Psoas muscle (tissue), 8 donors: ENCODE results near the gene RGS8. TPM values are rescaled to one million over a fixed set of nuclear protein-coding genes. Genes with fewer than 3 reads are reported as not detected.

Experiments
- ATAC-seq, 4 donors: fragments of 200-7000 bp; cut with Tn5 transposase; one replicate each; pipeline ENCODE4 v1.9.1; 2020; ENCODE audit warnings: moderate library complexity in 3 of 4, mild to moderate bottlenecking in 2 of 4
- DNase-seq, 2 donors: peaks; one replicate each; pipeline ENCODE4 v3.0.0-alpha.2; 2020
- H3K27ac ChIP-seq: fragments of 200-600 bp; one replicate; pipeline ENCODE4 v1.8.0; 2022
- H3K27me3 ChIP-seq, 3 donors: fragments of 200-600 bp in 1 of 3; one replicate each; pipeline versions ENCODE4 v1.6.1 to v1.8.0; 2013 to 2022; ENCODE audit warnings: low read length in 2 of 3, mild to moderate bottlenecking in 2 of 3, moderate library complexity in 1 of 3; ENCODE audit not compliant: insufficient read depth in 3 of 3
- H3K36me3 ChIP-seq, 2 donors: fragments of 200-600 bp in 1 of 2; one replicate each; pipeline versions ENCODE4 v1.6.1 to v1.8.0; 2013 to 2022; ENCODE audit warnings: low read depth in 1 of 2, mild to moderate bottlenecking in 1 of 2, moderate library complexity in 1 of 2; ENCODE audit not compliant: insufficient read depth in 1 of 2
- H3K4me1 ChIP-seq: fragments of 200-600 bp; one replicate; pipeline ENCODE4 v1.8.0; 2022
- H3K4me3 ChIP-seq: fragments of 200-600 bp; one replicate; pipeline ENCODE4 v1.8.0; 2022; ENCODE audit warnings: mild to moderate bottlenecking
- H3K9me3 ChIP-seq: fragments of 200-600 bp; one replicate; pipeline ENCODE4 v1.8.0; 2022
- CTCF ChIP-seq: fragments of 200-600 bp; IDR thresholded peaks from one replicate; pipeline ENCODE4 v1.8.0; 2022; ENCODE audit warnings: antibody characterized with exemption
- WGBS, 3 donors: extraction: QIAGEN DNeasy Blood & Tissue Kit; methylation state at CpG; one replicate each; pipeline versions ENCODE4 v1.1.6 to v1.1.7; 2013; 5-methylcytosine and 5-hydroxymethylcytosine counted together
- intact Hi-C, 2 donors: fragments of 100-400 bp; cut with DNase I; formaldehyde crosslinking; loops; one replicate each; pipeline versions ENCODE4 v1.11.0 to v1.14.2; 2022
- polyA plus RNA-seq, 3 donors: library from polyadenylated mRNA; stranded (reverse); fragments of 200-250 nt; gene quantifications; one replicate each; pipeline ENCODE4 v1.2.3, GENCODE V29; 2013
- total RNA-seq, 4 donors: library from RNA; stranded (reverse); fragmentation: NEBNext Ultra II Directional in 2 of 4; extraction: Animal tissue kit (Norgen Biotek cat#: 25700) in 2 of 4; gene quantifications; one replicate each; pipeline versions ENCODE4 v1.2.1 to v1.2.4, GENCODE V29; 2021 to 2023
- donor health status: healthy with polysubstance abuse.
- donor health status: DM: no; HTN: no; CAD: no; lungs with moderate emphysema.
- donor health status: Bipolar disorder and iron deficiency.
- donor health status: healthy.
- donor health status: DM: yes; HTN: yes; CAD: no.
- donor health status: DM: no; HTN: no; CAD: no.
- donor health status: DM: no; HTN: no; CAD: no.
- donor health status: DM: yes; HTN: yes; CAD: no.

The RGS8 gene
- total and polyA plus RNA-seq, 7 donors = under 0.01 to 0.01 TPM; not detected in 5

- ATAC-seq (no peak), DNase-seq (no peak)
- Histone ChIP-seq H3K4me3 (no peak overlapping the region), H3K4me1 (no peaks in the 10 kb centered on the region), H3K36me3 (no peaks in the 10 kb centered on the region), H3K27me3 (no peaks in the 10 kb centered on the region), H3K27ac (no peak overlapping the region), H3K9me3 (no peaks in the 10 kb centered on the region)
- intact Hi-C loops = no loop called here
- WGBS, 3 donors = 41 to 73% (median 68%) methylated on average over 2 of the region's 2 CpGs
- TF ChIP-seq CTCF = no peak
Measured at GRCh38 chr1:182715531-182715930, 31.1 kb upstream of the RGS8 start.

GRCh38 chr1:182714546-182714945 lies 30.2 kb upstream of the RGS8 start:
- H3K9me3 ChIP-seq = no peaks in the 10 kb centered on the region
- no peak overlapping the region for H3K27ac ChIP-seq
- no peaks in the 10 kb centered on the region for H3K4me1 ChIP-seq
- ATAC-seq (no peak), DNase-seq (no peak)
- no peaks in the 10 kb centered on the region for H3K27me3 ChIP-seq
- H3K36me3 ChIP-seq = no peaks in the 10 kb centered on the region
- intact Hi-C loops = no loop called here
- no peak overlapping the region for H3K4me3 ChIP-seq
- WGBS, 3 donors = 80 to 87% (median 82%) methylated on average over 2 of the region's 2 CpGs
- TF ChIP-seq CTCF = no peak

DNA sequence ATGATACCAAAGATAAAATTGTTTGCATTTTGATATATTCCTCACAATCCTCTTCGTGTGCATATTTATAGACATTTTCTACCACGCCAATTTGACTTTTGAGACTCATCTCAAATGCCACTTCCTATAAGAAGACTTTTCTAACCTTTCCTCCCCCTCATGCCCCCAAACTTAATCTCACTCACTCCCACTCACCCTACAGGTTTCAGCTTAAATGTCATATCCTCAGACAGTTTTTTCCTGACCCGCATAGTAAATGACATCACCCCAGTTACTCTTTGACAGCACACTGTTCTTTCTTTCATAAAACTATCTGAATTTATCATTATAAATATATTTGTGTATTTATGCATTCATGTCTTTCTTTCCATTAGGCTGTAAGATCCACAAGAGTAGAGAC lies 29.6 kb upstream of the RGS8 start:
- no peak for TF ChIP-seq CTCF
- no peaks in the 10 kb centered on the region for H3K4me1 ChIP-seq
- no peaks in the 10 kb centered on the region for H3K9me3 ChIP-seq
- H3K27ac ChIP-seq = no peak overlapping the region
- WGBS, 3 donors = 89 to 92% (median 91%) methylated on average over 3 of the region's 3 CpGs
- no peak for DNase-seq
- no peak for ATAC-seq
- no peak overlapping the region for H3K4me3 ChIP-seq
- intact Hi-C loops = no loop called here
- H3K36me3 ChIP-seq = no peaks in the 10 kb centered on the region
- H3K27me3 ChIP-seq = no peaks in the 10 kb centered on the region

DNA sequence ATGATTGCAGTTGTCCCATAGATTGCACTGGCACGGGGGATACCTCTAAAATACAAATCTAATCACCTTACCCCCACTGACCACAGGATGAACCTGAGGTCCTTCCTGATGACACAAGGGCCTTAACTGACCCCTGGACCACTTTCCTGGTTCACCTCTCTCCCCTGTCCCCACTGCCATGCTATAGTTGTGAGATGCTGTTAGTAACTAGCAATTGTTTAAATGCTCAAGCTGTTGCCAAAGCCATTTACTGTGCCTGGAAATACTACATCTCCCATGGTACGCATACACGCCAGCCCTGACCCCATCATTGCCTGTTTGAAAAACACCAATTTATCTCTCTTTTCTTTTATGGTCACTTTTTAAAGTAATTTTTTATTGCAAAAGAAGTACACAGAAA lies 29.1 kb upstream of the RGS8 start:
- ATAC-seq = no peak
- no peaks in the 10 kb centered on the region for H3K36me3 ChIP-seq
- no peaks in the 10 kb centered on the region for H3K9me3 ChIP-seq
- H3K27me3 ChIP-seq = no peaks in the 10 kb centered on the region
- H3K4me3 ChIP-seq = no peak overlapping the region
- intact Hi-C loops = no loop called here
- 92 to 94% (median 92%) methylated on average over 3 of the region's 3 CpGs for WGBS, 3 donors
- H3K27ac ChIP-seq = no peak overlapping the region
- TF ChIP-seq CTCF = no peak
- no peak for DNase-seq
- no peaks in the 10 kb centered on the region for H3K4me1 ChIP-seq

GRCh38 chr1:182709855-182710254 lies 25.5 kb upstream of the RGS8 start:
- Histone ChIP-seq H3K36me3 (no peaks in the 10 kb centered on the region), H3K27me3 (no peaks in the 10 kb centered on the region), H3K9me3 (no peaks in the 10 kb centered on the region), H3K4me3 (no peak overlapping the region), H3K27ac (no peak overlapping the region), H3K4me1 (no peaks in the 10 kb centered on the region)
- no peak for ATAC-seq
- no peak for DNase-seq
- intact Hi-C loops = no loop called here
- no peak for TF ChIP-seq CTCF
- WGBS, 3 donors = 93 to 97% (median 96%) methylated on average over 2 of the region's 2 CpGs
